ENCODE results near the gene CYSRT1.

- TF ChIP-seq POLR2AphosphoS5 (IDR thresholded peaks at IDR 0.05; ENCODE audit: low read depth, low read length): peak; percentile 78
- peak; percentile 88 for TF ChIP-seq POLR2A (IDR thresholded peaks at IDR 0.05; ENCODE audit: low read depth, low read length)
Measured at GRCh38 chr9:137205126-137206069, 19.6 kb upstream of the CYSRT1 start, which contains the start of the genes NDOR1 and TMEM203.
